ENCODE measurements around the gene PEX19. TPM values are rescaled to one million over a fixed set of nuclear protein-coding genes. Genes with fewer than 3 reads are reported as not detected.
A peak's percentile ranks its signal among the peaks of the same experiment; 100 is the strongest.

Gene PEX19
- 10 to 100 TPM; 48.8 to 49.1 TPM for total RNA-seq

GRCh38 chr1:160284782-160285344, at the start of gene PEX19:
Gene PEX19, minus strand, starts transcription at chr1:160285133. Its CDS starts 9 bp downstream, at chr1:160285124.
- Mint-ChIP-seq H3K27ac (peak within 1 kb of the TSS; percentile 86), H3K9me3 (no peaks in the 10 kb centered on the region), H3K36me3 (ENCODE audit: insufficient read depth in 2 of 2) (peaks cover 5 to 15% of the 10 kb centered on the region in 2 donors), H3K27me3 (ENCODE audit: low read depth) (no peaks in the 10 kb centered on the region), H3K4me1 (ENCODE audit: low read depth) (peaks cover 31% of the 10 kb centered on the region), H3K4me3 (peak within 1 kb of the TSS; percentile 95 to 99)
- peak; percentile 99 to 100 for ATAC-seq (replicated peaks in 1 of 2)
- peak; percentile 95 to 97 for DNase-seq

- DNase-seq (no peak), ATAC-seq (replicated peaks in 1 of 2) (no peak)
- H3K27me3 Mint-ChIP-seq (ENCODE audit: low read depth), result no peaks in the 10 kb centered on the region
- H3K36me3 Mint-ChIP-seq (ENCODE audit: insufficient read depth in 2 of 2), result peaks cover 7 to 23% of the 10 kb centered on the region in 2 donors
- no peaks in the 10 kb centered on the region for H3K4me1 Mint-ChIP-seq (ENCODE audit: low read depth)
- no peak overlapping the region for H3K4me3 Mint-ChIP-seq
- H3K27ac Mint-ChIP-seq, result no peak overlapping the region
- H3K9me3 Mint-ChIP-seq, result no peaks in the 10 kb centered on the region
Measured at GRCh38 chr1:160332516-160332915, 47.6 kb upstream of the PEX19 start.

GRCh38 chr1:160330119-160330518, 45.2 kb upstream of the PEX19 start:
- H3K4me3 Mint-ChIP-seq, result no peak overlapping the region
- H3K27me3 Mint-ChIP-seq (ENCODE audit: low read depth), result no peaks in the 10 kb centered on the region
- no peak for ATAC-seq (replicated peaks in 1 of 2)
- H3K9me3 Mint-ChIP-seq, result no peaks in the 10 kb centered on the region
- H3K27ac Mint-ChIP-seq, result peak overlapping the region; percentile 14
- no peak for DNase-seq
- H3K36me3 Mint-ChIP-seq (ENCODE audit: insufficient read depth in 2 of 2), result peaks cover 7 to 34% of the 10 kb centered on the region in 2 donors
- no peaks in the 10 kb centered on the region for H3K4me1 Mint-ChIP-seq (ENCODE audit: low read depth)

- no peak for ATAC-seq (replicated peaks in 1 of 2)
- Mint-ChIP-seq H3K27ac (no peak overlapping the region), H3K4me1 (ENCODE audit: low read depth) (no peaks in the 10 kb centered on the region), H3K4me3 (no peak overlapping the region), H3K9me3 (no peaks in the 10 kb centered on the region), H3K36me3 (ENCODE audit: insufficient read depth in 2 of 2) (peaks cover 4 to 39% of the 10 kb centered on the region in 2 donors), H3K27me3 (ENCODE audit: low read depth) (no peaks in the 10 kb centered on the region)
- no peak for DNase-seq
Measured at GRCh38 chr1:160328184-160328583, 43.3 kb upstream of the PEX19 start.

- DNase-seq (no peak), ATAC-seq (replicated peaks in 1 of 2) (no peak)
- Mint-ChIP-seq H3K36me3 (ENCODE audit: insufficient read depth in 2 of 2) (peaks cover 9 to 43% of the 10 kb centered on the region in 2 donors), H3K27me3 (ENCODE audit: low read depth) (no peaks in the 10 kb centered on the region), H3K9me3 (no peaks in the 10 kb centered on the region), H3K27ac (peak overlapping the region; percentile 80), H3K4me1 (ENCODE audit: low read depth) (no peaks in the 10 kb centered on the region), H3K4me3 (no peak overlapping the region)
Measured at GRCh38 chr1:160326418-160326817, 41.5 kb upstream of the PEX19 start.

- Mint-ChIP-seq H3K4me1 (ENCODE audit: low read depth) (no peaks in the 10 kb centered on the region), H3K27ac (peak overlapping the region; percentile 8), H3K36me3 (ENCODE audit: insufficient read depth in 2 of 2) (peaks cover 6 to 49% of the 10 kb centered on the region in 2 donors), H3K27me3 (ENCODE audit: low read depth) (no peaks in the 10 kb centered on the region), H3K9me3 (no peaks in the 10 kb centered on the region), H3K4me3 (no peak overlapping the region)
- DNase-seq, result no peak
- ATAC-seq (replicated peaks in 1 of 2), result no peak
Measured at GRCh38 chr1:160325252-160325651, 40.3 kb upstream of the PEX19 start.

GRCh38 chr1:160322831-160323230, 37.9 kb upstream of the PEX19 start:
- DNase-seq (no peak), ATAC-seq (replicated peaks in 1 of 2) (no peak)
- no peaks in the 10 kb centered on the region for H3K9me3 Mint-ChIP-seq
- H3K27me3 Mint-ChIP-seq (ENCODE audit: low read depth), result no peaks in the 10 kb centered on the region
- H3K4me1 Mint-ChIP-seq (ENCODE audit: low read depth), result no peaks in the 10 kb centered on the region
- peaks cover 17 to 60% of the 10 kb centered on the region in 2 donors for H3K36me3 Mint-ChIP-seq (ENCODE audit: insufficient read depth in 2 of 2)
- no peak overlapping the region for H3K4me3 Mint-ChIP-seq
- H3K27ac Mint-ChIP-seq, result no peak overlapping the region

GRCh38 chr1:160315359-160315758, 30.4 kb upstream of the PEX19 start:
- no peak for ATAC-seq (replicated peaks in 1 of 2)
- Mint-ChIP-seq H3K4me1 (ENCODE audit: low read depth) (no peaks in the 10 kb centered on the region), H3K36me3 (ENCODE audit: insufficient read depth in 2 of 2) (peaks cover 24 to 69% of the 10 kb centered on the region in 2 donors), H3K9me3 (peaks cover 3 to 5% of the 10 kb centered on the region in 2 donors), H3K4me3 (no peak overlapping the region), H3K27ac (no peak overlapping the region), H3K27me3 (ENCODE audit: low read depth) (no peaks in the 10 kb centered on the region)
- DNase-seq, result no peak

- no peak overlapping the region for H3K4me3 Mint-ChIP-seq
- H3K36me3 Mint-ChIP-seq (ENCODE audit: insufficient read depth in 2 of 2), result peaks cover 8 to 43% of the 10 kb centered on the region in 2 donors
- H3K27me3 Mint-ChIP-seq (ENCODE audit: low read depth), result no peaks in the 10 kb centered on the region
- peak overlapping the region; percentile 21 for H3K27ac Mint-ChIP-seq
- DNase-seq (no peak), ATAC-seq (replicated peaks in 1 of 2) (no peak)
- H3K9me3 Mint-ChIP-seq, result no peaks in the 10 kb centered on the region
- H3K4me1 Mint-ChIP-seq (ENCODE audit: low read depth), result no peaks in the 10 kb centered on the region
Measured at GRCh38 chr1:160309571-160309970, 24.6 kb upstream of the PEX19 start.

GRCh38 chr1:160309185-160309557, 24.2 kb upstream of the PEX19 start:
- H3K36me3 Mint-ChIP-seq (ENCODE audit: insufficient read depth in 2 of 2), result peaks cover 8 to 42% of the 10 kb centered on the region in 2 donors
- no peak overlapping the region for H3K4me3 Mint-ChIP-seq
- DNase-seq (no peak), ATAC-seq (replicated peaks in 1 of 2) (no peak)
- no peaks in the 10 kb centered on the region for H3K4me1 Mint-ChIP-seq (ENCODE audit: low read depth)
- H3K9me3 Mint-ChIP-seq, result no peaks in the 10 kb centered on the region
- peak overlapping the region; percentile 21 for H3K27ac Mint-ChIP-seq
- H3K27me3 Mint-ChIP-seq (ENCODE audit: low read depth), result no peaks in the 10 kb centered on the region

- ATAC-seq (replicated peaks in 1 of 2), result no peak
- Mint-ChIP-seq H3K36me3 (ENCODE audit: insufficient read depth in 2 of 2) (peaks cover 9 to 39% of the 10 kb centered on the region in 2 donors), H3K27me3 (ENCODE audit: low read depth) (no peaks in the 10 kb centered on the region), H3K27ac (no peak overlapping the region), H3K4me3 (no peak overlapping the region), H3K4me1 (ENCODE audit: low read depth) (no peaks in the 10 kb centered on the region), H3K9me3 (no peaks in the 10 kb centered on the region)
- DNase-seq, result no peak
Measured at GRCh38 chr1:160308451-160309184, 23.7 kb upstream of the PEX19 start.

GRCh38 chr1:160307118-160307791, 22.3 kb upstream of the PEX19 start:
- H3K27ac Mint-ChIP-seq, result no peak overlapping the region
- ATAC-seq (replicated peaks in 1 of 2), result no peak
- peaks cover 7 to 33% of the 10 kb centered on the region in 2 donors for H3K36me3 Mint-ChIP-seq (ENCODE audit: insufficient read depth in 2 of 2)

GRCh38 chr1:160300173-160300572, 15.2 kb upstream of the PEX19 start:
- H3K36me3 Mint-ChIP-seq (ENCODE audit: insufficient read depth in 2 of 2), result peaks cover 16 to 32% of the 10 kb centered on the region in 2 donors
- no peak overlapping the region for H3K27ac Mint-ChIP-seq

More at GRCh38 chr1:160307118-160307791, 22.3 kb upstream of the PEX19 start:
- no peak for DNase-seq
- Mint-ChIP-seq H3K9me3 (no peaks in the 10 kb centered on the region), H3K27me3 (ENCODE audit: low read depth) (no peaks in the 10 kb centered on the region), H3K4me3 (no peak overlapping the region), H3K4me1 (ENCODE audit: low read depth) (no peaks in the 10 kb centered on the region)

More at GRCh38 chr1:160300173-160300572, 15.2 kb upstream of the PEX19 start:
- H3K4me1 Mint-ChIP-seq (ENCODE audit: low read depth), result no peaks in the 10 kb centered on the region
- no peaks in the 10 kb centered on the region for H3K9me3 Mint-ChIP-seq
- no peaks in the 10 kb centered on the region for H3K27me3 Mint-ChIP-seq (ENCODE audit: low read depth)
- no peak for DNase-seq
- no peak for ATAC-seq (replicated peaks in 1 of 2)
- no peak overlapping the region for H3K4me3 Mint-ChIP-seq

Data from activated T-cell treated with anti-CD3 and anti-CD28 coated beads, Interleukin-2, amount 50 U/mL, for 72 hours (primary cell).